Bronchial epithelial cell (primary cell): ENCODE measurements around the gene TRIM47. TPM values are rescaled to one million over a fixed set of nuclear protein-coding genes. Genes with fewer than 3 reads are reported as not detected.
"Not testable (repeated sequence)": the region's sequence is repeated elsewhere in the genome, so short reads cannot be mapped to it uniquely, and the experiment has no call there.

Experiments used
- DNase-seq: peaks from one replicate; pipeline ENCODE4 v3.0.0-alpha.2; 2010; ENCODE audit warnings: low read depth
- FAIRE-seq: peaks from 2 replicates; lab custom pipeline; 2011; peaks lifted over from hg19 to GRCh38; lab: Jason Lieb, UNC
- H3K27me3 ChIP-seq: 2 replicates; pipeline ENCODE4 v1.5.1; 2011; ENCODE audit warnings: low read length; ENCODE audit not compliant: control insufficient read depth, insufficient read depth
- H3K36me3 ChIP-seq: 2 replicates; pipeline ENCODE4 v1.5.1; 2011; ENCODE audit warnings: low read length; ENCODE audit not compliant: control insufficient read depth, insufficient read depth
- H3K4me3 ChIP-seq: 2 replicates; pipeline ENCODE4 v1.5.1; 2011; ENCODE audit warnings: mild to moderate bottlenecking, low read depth, low read length, control low read depth
- CTCF ChIP-seq: IDR thresholded peaks from 2 replicates; pipeline ENCODE4 v1.5.1; 2011; ENCODE audit warnings: mild to moderate bottlenecking, moderate library complexity, low read length, control low read depth, inconsistent platforms; ENCODE audit not compliant: insufficient read depth, severe bottlenecking
- total RNA-seq: library from RNA; depleted of rRNA; stranded (reverse); fragments of >200 nt; gene quantifications from 2 replicates; pipeline ENCODE4 v1.2.1, GENCODE V29; 2014

The TRIM47 gene
- total RNA-seq, 1 donor from 2014 or later = 10.5 TPM

GRCh38 chr17:75856062-75856756, 22.2 kb downstream of the TRIM47 start:
- FAIRE-seq (no peak), DNase-seq (no peak)
- no peak for TF ChIP-seq CTCF
- H3K4me3 ChIP-seq = peak overlapping the region; percentile 73
- peaks cover 4% of the 10 kb centered on the region for H3K36me3 ChIP-seq
- H3K27me3 ChIP-seq = no peaks in the 10 kb centered on the region

GRCh38 chr17:75855310-75856061, 22.9 kb downstream of the TRIM47 start, which contains the start of gene WBP2:
Gene WBP2 (minus strand): TSS chr17:75855335. CDS start chr17:75855297, 38 bp downstream.
- Histone ChIP-seq H3K4me3 (peak within 1 kb of the TSS; percentile 73), H3K36me3 (peaks cover 8% of the 10 kb centered on the region), H3K27me3 (no peaks in the 10 kb centered on the region)
- TF ChIP-seq CTCF = peak; percentile 29
- peak; percentile 100 for DNase-seq
- peak; percentile 47 for FAIRE-seq

- H3K4me3 ChIP-seq = peak overlapping the region; percentile 73
- H3K27me3 ChIP-seq = no peaks in the 10 kb centered on the region
- H3K36me3 ChIP-seq = peaks cover 9% of the 10 kb centered on the region
- TF ChIP-seq CTCF = no peak
- no peak for DNase-seq
- no peak for FAIRE-seq
These were observed 23.5 kb downstream of the TRIM47 start for GRCh38 chr17:75854881-75855309.

GRCh38 chr17:75854101-75854748, 24.2 kb downstream of the TRIM47 start:
- TF ChIP-seq CTCF = no peak
- FAIRE-seq = no peak

GRCh38 chr17:75853433-75853832, 24.9 kb downstream of the TRIM47 start:
- no peak for TF ChIP-seq CTCF
- FAIRE-seq (no peak), DNase-seq (peak; percentile 22)
- Histone ChIP-seq H3K4me3 (no peak overlapping the region), H3K27me3 (no peaks in the 10 kb centered on the region), H3K36me3 (peaks cover 19% of the 10 kb centered on the region)

More at GRCh38 chr17:75854101-75854748, 24.2 kb downstream of the TRIM47 start:
- DNase-seq = peak; percentile 69
- peaks cover 15% of the 10 kb centered on the region for H3K36me3 ChIP-seq
- H3K27me3 ChIP-seq = no peaks in the 10 kb centered on the region
- H3K4me3 ChIP-seq = peak overlapping the region; percentile 73

- peaks cover 30% of the 10 kb centered on the region for H3K36me3 ChIP-seq
- not testable (repeated sequence) for FAIRE-seq, H3K27me3 ChIP-seq, DNase-seq, H3K4me3 ChIP-seq
These were observed 26.7 kb downstream of the TRIM47 start for GRCh38 chr17:75851693-75851991.
